Skeletal muscle tissue (tissue), 4 donors: ENCODE results near the gene RARRES2. TPM values are rescaled to one million over a fixed set of nuclear protein-coding genes. Genes with fewer than 3 reads are reported as not detected.
"Not testable (repeated sequence)": the region's sequence is repeated elsewhere in the genome, so short reads cannot be mapped to it uniquely, and the experiment has no call there.

Experiments
- H3K27ac ChIP-seq: one replicate; pipeline ENCODE4 v1.7.0; 2013; ENCODE audit warnings: mild to moderate bottlenecking, low read depth, low read length, inconsistent platforms
- H3K27me3 ChIP-seq, 3 donors: one replicate each; pipeline ENCODE4 v1.7.0; 2013; ENCODE audit warnings: low read length in 3 of 3; ENCODE audit not compliant: control insufficient read depth in 3 of 3, insufficient read depth in 3 of 3
- H3K36me3 ChIP-seq, 3 donors: one replicate each; pipeline ENCODE4 v1.7.0; 2013; ENCODE audit warnings: low read length in 3 of 3; ENCODE audit not compliant: control insufficient read depth in 3 of 3, insufficient read depth in 3 of 3
- H3K4me1 ChIP-seq, 3 donors: one replicate each; pipeline ENCODE4 v1.7.0; 2013; ENCODE audit warnings: low read length in 3 of 3, mild to moderate bottlenecking in 3 of 3; ENCODE audit not compliant: control insufficient read depth in 3 of 3, insufficient read depth in 3 of 3
- H3K4me3 ChIP-seq, 3 donors: one replicate each; pipeline ENCODE4 v1.7.0; 2013; ENCODE audit warnings: low read length in 3 of 3
- H3K9ac ChIP-seq, 3 donors: one replicate each; pipeline ENCODE4 v1.7.0; 2013; ENCODE audit warnings: low read length in 3 of 3, mild to moderate bottlenecking in 3 of 3, moderate library complexity in 2 of 3, low read depth in 1 of 3
- H3K9me3 ChIP-seq, 3 donors: one replicate each; pipeline ENCODE4 v1.7.0; 2013; ENCODE audit warnings: low read length in 3 of 3; ENCODE audit not compliant: control insufficient read depth in 3 of 3
- total RNA-seq: library from RNA; depleted of rRNA; stranded (reverse); fragments of >200 nt; gene quantifications from one replicate; pipeline ENCODE4 v1.2.3, GENCODE V29; 2014
- donor health status: Osteomylitis.

The RARRES2 gene
- total RNA-seq, 1 donor from 2014 or later = 54.3 TPM

- not testable (repeated sequence) for H3K27ac ChIP-seq, H3K9ac ChIP-seq, H3K27me3 ChIP-seq, H3K4me3 ChIP-seq, H3K4me1 ChIP-seq, H3K36me3 ChIP-seq, H3K9me3 ChIP-seq
Observed at GRCh38 chr7:150312649-150313366, 28.6 kb downstream of the RARRES2 start.

- no peak overlapping the region for H3K27ac ChIP-seq
- no peaks in the 10 kb centered on the region for H3K36me3 ChIP-seq
- no peaks in the 10 kb centered on the region for H3K4me1 ChIP-seq
- no peak overlapping the region for H3K4me3 ChIP-seq
- no peaks in the 10 kb centered on the region for H3K27me3 ChIP-seq
- no peak overlapping the region for H3K9ac ChIP-seq
- H3K9me3 ChIP-seq = no peaks in the 10 kb centered on the region
Observed at GRCh38 chr7:150311711-150312110, 29.7 kb downstream of the RARRES2 start.

GRCh38 chr7:150311146-150311545, 30.3 kb downstream of the RARRES2 start:
- Histone ChIP-seq H3K4me1 (no peaks in the 10 kb centered on the region), H3K9me3 (no peaks in the 10 kb centered on the region), H3K9ac (no peak overlapping the region), H3K4me3 (no peak overlapping the region), H3K27ac (no peak overlapping the region), H3K36me3 (no peaks in the 10 kb centered on the region), H3K27me3 (no peaks in the 10 kb centered on the region)

GRCh38 chr7:150308575-150308974, 32.9 kb downstream of the RARRES2 start:
- Histone ChIP-seq H3K4me3 (no peak overlapping the region), H3K4me1 (no peaks in the 10 kb centered on the region), H3K36me3 (no peaks in the 10 kb centered on the region), H3K9me3 (no peaks in the 10 kb centered on the region), H3K9ac (no peak overlapping the region), H3K27ac (no peak overlapping the region), H3K27me3 (no peaks in the 10 kb centered on the region)

- no peak overlapping the region for H3K4me3 ChIP-seq
- H3K27ac ChIP-seq = no peak overlapping the region
- no peaks in the 10 kb centered on the region for H3K4me1 ChIP-seq
- no peak overlapping the region for H3K9ac ChIP-seq
- no peaks in the 10 kb centered on the region for H3K27me3 ChIP-seq
- H3K36me3 ChIP-seq = no peaks in the 10 kb centered on the region
- no peaks in the 10 kb centered on the region for H3K9me3 ChIP-seq
Observed at GRCh38 chr7:150307904-150308303, 33.5 kb downstream of the RARRES2 start.

- Histone ChIP-seq H3K27me3 (no peaks in the 10 kb centered on the region), H3K9ac (no peak overlapping the region), H3K27ac (no peak overlapping the region), H3K4me1 (no peaks in the 10 kb centered on the region), H3K36me3 (no peaks in the 10 kb centered on the region), H3K9me3 (no peaks in the 10 kb centered on the region), H3K4me3 (no peak overlapping the region)
Observed at GRCh38 chr7:150307129-150307528, 34.3 kb downstream of the RARRES2 start.

- not testable (repeated sequence) for H3K9ac ChIP-seq, H3K27me3 ChIP-seq, H3K27ac ChIP-seq, H3K9me3 ChIP-seq, H3K4me3 ChIP-seq, H3K4me1 ChIP-seq, H3K36me3 ChIP-seq
Observed at GRCh38 chr7:150306377-150306776, 35.1 kb downstream of the RARRES2 start.

- not testable (repeated sequence) for H3K4me1 ChIP-seq, H3K36me3 ChIP-seq, H3K27ac ChIP-seq, H3K4me3 ChIP-seq, H3K9me3 ChIP-seq, H3K27me3 ChIP-seq, H3K9ac ChIP-seq
Observed at GRCh38 chr7:150305903-150306284, 35.5 kb downstream of the RARRES2 start.

GRCh38 chr7:150305259-150305902, 36.0 kb downstream of the RARRES2 start:
- H3K36me3 ChIP-seq, H3K27me3 ChIP-seq, H3K27ac ChIP-seq, H3K9ac ChIP-seq, H3K4me1 ChIP-seq, H3K9me3 ChIP-seq, H3K4me3 ChIP-seq: not testable (repeated sequence)

GRCh38 chr7:150304499-150305258, 36.8 kb downstream of the RARRES2 start:
- not testable (repeated sequence) for H3K4me1 ChIP-seq, H3K9ac ChIP-seq, H3K36me3 ChIP-seq, H3K4me3 ChIP-seq, H3K27me3 ChIP-seq, H3K9me3 ChIP-seq, H3K27ac ChIP-seq
